Activated CD4-positive, alpha-beta memory T cell treated with anti-CD3 and anti-CD28 coated beads for 36 hours (primary cell): ENCODE data around the gene DHDH. TPM values are rescaled to one million over a fixed set of nuclear protein-coding genes. Genes with fewer than 3 reads are reported as not detected.
"Not testable (repeated sequence)": the region's sequence is repeated elsewhere in the genome, so short reads cannot be mapped to it uniquely, and the experiment has no call there.

Source experiments
- CTCF ChIA-PET: fragments of 350-600 bp; sonication (Branson Sonifier 250); formaldehyde crosslinking; loops from one replicate; lab custom pipeline; 2021; ENCODE audit warnings: antibody characterized with exemption, inconsistent platforms; lab: Charles Lee
- POLR2A ChIA-PET: fragments of 350-600 bp; sonication (Branson Sonifier 250); formaldehyde crosslinking; loops from one replicate; lab custom pipeline; 2021; ENCODE audit warnings: antibody characterized with exemption; lab: Charles Lee
- DNase-seq: peaks from one replicate; pipeline ENCODE4 v3.0.0-alpha.2; 2020
- H3K27ac Mint-ChIP-seq: one replicate; pipeline ENCODE4 v1.8.0; 2021; ENCODE audit warnings: mixed read lengths
- H3K27me3 Mint-ChIP-seq: one replicate; pipeline ENCODE4 v1.8.0; 2021; ENCODE audit warnings: mixed read lengths
- H3K36me3 Mint-ChIP-seq: one replicate; pipeline ENCODE4 v1.8.0; 2021; ENCODE audit warnings: mixed read lengths
- H3K4me1 Mint-ChIP-seq: one replicate; pipeline ENCODE4 v1.8.0; 2021; ENCODE audit warnings: low read depth, mixed read lengths
- H3K4me3 Mint-ChIP-seq: one replicate; pipeline ENCODE4 v1.8.0; 2021; ENCODE audit warnings: mild to moderate bottlenecking, mixed read lengths
- H3K9me3 Mint-ChIP-seq: one replicate; pipeline ENCODE4 v1.8.0; 2021; ENCODE audit warnings: mixed read lengths
- intact Hi-C: fragments of 100-400 bp; cut with micrococcal nuclease; formaldehyde crosslinking; loops from one replicate; pipeline ENCODE4 v1.15.1; 2023
- total RNA-seq, 2 experiments: library from RNA; stranded (reverse); gene quantifications; one replicate each; pipeline ENCODE4 v1.2.3, GENCODE V29; 2021

DHDH gene
- total RNA-seq, result 1 to 10 TPM; 2.0 to 2.8 TPM

DNA sequence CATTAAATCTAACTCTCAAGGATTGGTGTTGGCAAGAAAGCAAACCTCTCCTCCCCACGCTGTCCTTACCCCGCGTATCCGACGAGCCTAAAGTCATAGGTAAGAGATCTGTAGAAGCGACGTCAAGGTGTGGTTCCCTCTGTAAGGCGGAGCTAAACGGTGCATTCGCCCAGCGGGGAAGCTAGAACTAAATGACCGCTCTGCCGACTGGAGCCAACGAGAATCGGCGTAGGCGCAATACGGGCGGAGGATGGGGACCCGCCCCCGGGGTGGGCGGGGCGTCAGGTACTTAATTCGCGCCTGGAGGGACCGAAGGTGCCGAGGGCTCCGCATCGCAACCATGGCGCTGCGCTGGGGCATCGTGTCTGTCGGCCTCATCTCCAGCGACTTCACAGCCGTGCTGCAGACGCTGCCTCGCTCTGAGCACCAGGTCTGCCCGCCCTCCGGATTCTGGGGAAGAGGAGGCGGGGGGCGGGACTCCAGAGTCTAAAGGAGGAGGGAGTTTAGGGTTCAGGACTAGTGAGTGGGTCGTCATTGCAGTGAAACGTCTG is at the start of gene DHDH:
DHDH (plus strand) TSS at position 318 of the 551 bp plus-strand sequence; CDS start at position 341, 23 bp downstream.
- ChIA-PET CTCF (interaction anchor here (1.0 to 2.1 kb wide), 3 partner anchors 37 to 146 kb away, joined by 3 to 11 read pairs (median 3); no protein-coding TSS in a partner anchor), POLR2A (interaction anchor here (1.0 to 1.1 kb wide), 2 partner anchors 31 to 60 kb away, joined by 3 read pairs; partner anchors contain the start of genes GYS1 and RUVBL2)
- Mint-ChIP-seq H3K27me3 (no peaks in the 10 kb centered on the region), H3K9me3 (no peaks in the 10 kb centered on the region), H3K36me3 (no peaks in the 10 kb centered on the region), H3K4me3 (peak within 1 kb of the TSS; percentile 78), H3K27ac (peak within 1 kb of the TSS; percentile 69), H3K4me1 (peaks cover 10% of the 10 kb centered on the region)
- peak; percentile 89 for DNase-seq
- intact Hi-C loops, result loop anchor here (1.0 to 2.0 kb wide), 2 partner anchors 33 to 37 kb away; partner anchors contain the start of gene NUCB1

DNA sequence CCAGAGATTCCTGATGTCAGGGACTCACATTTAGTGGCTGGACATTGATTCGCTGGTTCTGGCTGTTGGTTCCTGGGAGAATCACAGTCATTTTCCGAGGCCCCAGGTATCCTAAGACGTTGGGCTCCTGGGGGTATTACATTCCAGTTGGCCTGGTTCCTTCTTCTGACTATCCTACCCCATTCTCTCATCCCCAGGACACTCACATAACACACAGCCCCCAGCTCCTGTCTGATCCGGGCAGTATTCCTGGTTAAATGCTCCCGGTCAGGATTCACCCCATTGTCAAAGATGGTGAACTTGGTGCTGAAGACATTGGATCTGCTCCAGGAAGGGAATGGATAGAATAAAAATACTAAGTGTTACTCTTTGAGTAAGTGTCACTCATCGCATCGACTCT is 49.8 kb upstream of the DHDH start:
- peaks cover 1% of the 10 kb centered on the region for H3K4me1 Mint-ChIP-seq
- peaks cover under 1% of the 10 kb centered on the region for H3K36me3 Mint-ChIP-seq
- no peak overlapping the region for H3K4me3 Mint-ChIP-seq
- intact Hi-C loops, result no loop called here
- POLR2A ChIA-PET, result no interaction called here
- no peaks in the 10 kb centered on the region for H3K9me3 Mint-ChIP-seq
- no peaks in the 10 kb centered on the region for H3K27me3 Mint-ChIP-seq
- CTCF ChIA-PET, result no interaction called here
- no peak overlapping the region for H3K27ac Mint-ChIP-seq
- no peak for DNase-seq

GRCh38 chr19:48887861-48888612 is 45.5 kb upstream of the DHDH start:
- no peaks in the 10 kb centered on the region for H3K4me1 Mint-ChIP-seq
- POLR2A ChIA-PET, result no interaction called here
- intact Hi-C loops, result no loop called here
- H3K9me3 Mint-ChIP-seq, result no peaks in the 10 kb centered on the region
- CTCF ChIA-PET, result no interaction called here
- peaks cover 3% of the 10 kb centered on the region for H3K27me3 Mint-ChIP-seq
- H3K4me3 Mint-ChIP-seq, result no peak overlapping the region
- DNase-seq, result no peak
- no peak overlapping the region for H3K27ac Mint-ChIP-seq
- H3K36me3 Mint-ChIP-seq, result no peaks in the 10 kb centered on the region

DNA sequence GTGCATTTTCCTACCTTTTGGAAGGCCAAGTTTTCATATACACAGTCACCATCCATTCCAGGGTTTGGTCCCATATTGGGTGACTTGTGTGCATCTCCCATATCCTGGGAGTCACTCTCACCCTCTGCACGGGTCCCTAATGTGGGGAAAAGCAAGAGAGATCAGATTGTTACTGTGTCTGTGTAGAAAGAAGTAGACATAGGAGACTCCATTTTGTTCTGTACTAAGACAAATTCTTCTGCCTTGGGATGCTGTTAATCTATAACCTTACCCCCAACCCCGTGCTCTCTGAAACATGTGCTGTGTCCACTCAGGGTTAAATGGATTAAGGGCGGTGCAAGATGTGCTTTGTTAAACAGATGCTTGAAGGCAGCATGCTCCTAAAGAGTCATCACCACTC is 44.0 kb upstream of the DHDH start:
- DNase-seq, H3K27me3 Mint-ChIP-seq, POLR2A ChIA-PET, H3K27ac Mint-ChIP-seq, intact Hi-C loops, H3K4me3 Mint-ChIP-seq, H3K36me3 Mint-ChIP-seq, CTCF ChIA-PET, H3K4me1 Mint-ChIP-seq, H3K9me3 Mint-ChIP-seq: not testable (repeated sequence)

- intact Hi-C loops, result no loop called here
- Mint-ChIP-seq H3K4me3 (no peak overlapping the region), H3K36me3 (no peaks in the 10 kb centered on the region), H3K9me3 (no peaks in the 10 kb centered on the region), H3K4me1 (no peaks in the 10 kb centered on the region), H3K27me3 (peaks cover 12% of the 10 kb centered on the region), H3K27ac (no peak overlapping the region)
- DNase-seq, result no peak
- POLR2A ChIA-PET, result no interaction called here
- CTCF ChIA-PET, result no interaction called here
These were observed 42.9 kb upstream of the DHDH start for GRCh38 chr19:48890551-48890950.

- no peak overlapping the region for H3K27ac Mint-ChIP-seq
- H3K27me3 Mint-ChIP-seq, result peaks cover 14% of the 10 kb centered on the region
- ChIA-PET POLR2A (no interaction called here), CTCF (interaction anchor here (0.6 kb wide), 1 partner anchor 55 kb away, joined by 3 read pairs; no protein-coding TSS in a partner anchor)
- no peak for DNase-seq
- intact Hi-C loops, result no loop called here
- peaks cover 2% of the 10 kb centered on the region for H3K36me3 Mint-ChIP-seq
- no peak overlapping the region for H3K4me3 Mint-ChIP-seq
- no peaks in the 10 kb centered on the region for H3K9me3 Mint-ChIP-seq
- peaks cover 12% of the 10 kb centered on the region for H3K4me1 Mint-ChIP-seq
These were observed 38.3 kb upstream of the DHDH start for GRCh38 chr19:48895226-48895625.

- no peaks in the 10 kb centered on the region for H3K9me3 Mint-ChIP-seq
- peaks cover 14% of the 10 kb centered on the region for H3K27me3 Mint-ChIP-seq
- peak; percentile 59 for DNase-seq
- H3K27ac Mint-ChIP-seq, result no peak overlapping the region
- CTCF ChIA-PET, result no interaction called here
- H3K4me1 Mint-ChIP-seq, result peaks cover 16% of the 10 kb centered on the region
- POLR2A ChIA-PET, result interaction anchor here (0.6 to 1.3 kb wide), 2 partner anchors 68 to 71 kb away, joined by 3 read pairs; no protein-coding TSS in a partner anchor
- peaks cover 8% of the 10 kb centered on the region for H3K36me3 Mint-ChIP-seq
- intact Hi-C loops, result no loop called here
- H3K4me3 Mint-ChIP-seq, result peak overlapping the region; percentile 45
These were observed 37.2 kb upstream of the DHDH start for GRCh38 chr19:48896191-48896720.

DNA sequence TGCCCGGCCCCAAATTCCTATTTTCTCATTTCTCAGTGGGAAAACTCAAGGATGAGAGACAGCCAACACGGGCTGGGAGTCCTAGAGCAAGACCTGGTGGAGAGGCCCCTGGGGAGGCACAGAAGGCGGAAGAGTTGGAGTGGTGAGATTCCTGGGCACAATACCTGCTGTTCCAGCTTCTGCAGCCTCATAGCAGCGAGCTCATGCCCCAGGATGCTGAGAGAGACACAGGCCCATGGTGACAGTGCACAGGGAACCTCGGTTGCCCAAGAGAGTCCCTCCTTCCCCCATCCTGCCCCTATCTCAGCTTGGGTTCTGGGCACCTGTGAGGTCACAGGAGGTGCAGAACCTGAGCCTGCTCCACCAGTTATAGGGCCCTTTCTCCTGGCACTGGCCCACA is 36.3 kb upstream of the DHDH start:
- Mint-ChIP-seq H3K27ac (no peak overlapping the region), H3K36me3 (peaks cover 11% of the 10 kb centered on the region), H3K4me3 (no peak overlapping the region), H3K27me3 (peaks cover 11% of the 10 kb centered on the region), H3K4me1 (peaks cover 24% of the 10 kb centered on the region), H3K9me3 (no peaks in the 10 kb centered on the region)
- intact Hi-C loops, result no loop called here
- ChIA-PET POLR2A (interaction anchor here (1.3 kb wide), 1 partner anchor 67 kb away, joined by 3 read pairs; no protein-coding TSS in a partner anchor), CTCF (no interaction called here)
- no peak for DNase-seq

DNA sequence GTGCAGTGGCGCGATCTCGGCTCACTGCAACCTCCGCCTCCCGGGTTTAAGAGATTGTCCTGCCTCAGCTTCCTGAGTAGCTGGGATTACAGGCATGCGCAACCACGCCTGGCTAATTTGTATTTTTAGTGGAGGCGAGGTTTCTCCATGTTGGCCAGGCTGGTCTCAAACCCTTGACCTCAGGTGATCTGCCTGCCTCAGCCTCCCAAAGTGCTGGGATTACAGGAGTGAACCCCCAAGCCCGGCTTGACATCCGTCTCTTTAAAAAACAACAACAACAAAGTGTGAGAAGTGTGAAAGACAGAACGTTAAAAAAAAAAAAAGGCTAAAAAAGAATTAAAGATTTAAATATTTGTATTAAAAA is 34.1 kb upstream of the DHDH start:
- H3K36me3 Mint-ChIP-seq, result peaks cover 19% of the 10 kb centered on the region
- POLR2A ChIA-PET, result interaction anchor here (0.6 to 4.7 kb wide), 5 partner anchors 13 to 94 kb away, joined by 3 to 29 read pairs (median 5); partner anchors contain the start of genes FTL, GYS1 and RUVBL2
- peaks cover 28% of the 10 kb centered on the region for H3K4me1 Mint-ChIP-seq
- H3K27me3 Mint-ChIP-seq, result peaks cover 11% of the 10 kb centered on the region
- CTCF ChIA-PET, result interaction anchor here (0.6 to 3.1 kb wide), 4 partner anchors 24 to 111 kb away, joined by 4 to 14 read pairs (median 6); partner anchors contain the start of genes BAX, GYS1 and RUVBL2
- DNase-seq, H3K9me3 Mint-ChIP-seq, intact Hi-C loops: not testable (repeated sequence)
- peak overlapping the region; percentile 97 for H3K27ac Mint-ChIP-seq
- peak overlapping the region; percentile 35 for H3K4me3 Mint-ChIP-seq

DNA sequence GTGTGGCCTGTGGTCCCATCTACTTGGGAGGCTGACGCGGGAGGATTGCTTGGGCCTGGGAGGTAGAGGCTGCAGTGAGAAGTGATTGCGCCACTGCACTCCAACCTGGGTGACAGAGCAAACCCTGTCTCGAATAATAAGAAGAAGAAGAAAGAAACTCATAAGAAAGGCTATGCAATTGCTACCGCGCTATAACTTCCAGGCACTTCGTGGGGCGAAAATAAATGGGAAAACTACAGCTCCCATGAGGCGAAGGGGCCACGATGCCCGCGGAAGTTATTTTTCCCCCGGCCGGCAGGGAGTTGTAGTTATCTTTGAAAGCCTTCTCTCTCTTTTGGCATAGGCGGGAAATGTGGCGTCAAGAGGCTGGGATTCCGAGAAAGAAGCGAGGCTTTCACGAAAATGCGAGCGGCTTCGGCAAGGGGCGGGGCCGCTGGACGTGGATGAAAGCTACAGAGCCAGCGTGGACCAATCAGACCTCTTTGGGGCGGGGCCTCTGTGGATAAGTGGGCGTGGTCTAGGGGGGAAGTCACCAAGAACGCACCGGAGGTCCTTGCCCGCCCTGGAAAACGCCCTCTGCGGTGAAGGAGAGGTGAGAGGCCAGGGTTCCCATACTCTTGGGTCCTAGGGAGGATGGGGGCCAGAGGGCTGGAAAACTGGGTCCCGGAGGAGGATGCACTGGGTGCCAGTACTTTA is 33.6 kb upstream of the DHDH start, which contains the start of gene NUCB1:
NUCB1 (plus strand) TSS at position 532 of the 696 bp plus-strand sequence. CDS start 485 bp downstream, outside the sequence.
- Mint-ChIP-seq H3K27me3 (peaks cover 7% of the 10 kb centered on the region), H3K4me3 (peak within 1 kb of the TSS; percentile 96), H3K36me3 (peaks cover 22% of the 10 kb centered on the region), H3K4me1 (peaks cover 28% of the 10 kb centered on the region), H3K27ac (peak within 1 kb of the TSS; percentile 97), H3K9me3 (no peaks in the 10 kb centered on the region)
- intact Hi-C loops, result loop anchor here (1.0 to 2.0 kb wide), 3 partner anchors 25 to 65 kb away; partner anchors contain the start of genes DHDH and FTL
- CTCF ChIA-PET, result interaction anchor here (0.6 to 3.1 kb wide), 7 partner anchors 25 to 867 kb away, joined by 3 to 14 read pairs (median 6); partner anchors contain the start of genes BAX, GYS1 and RUVBL2
- POLR2A ChIA-PET, result interaction anchor here (0.6 to 4.7 kb wide), 8 partner anchors 14 to 93 kb away, joined by 3 to 29 read pairs (median 5); partner anchors contain the start of genes FTL, GYS1, PPP1R15A and RUVBL2
- DNase-seq, result peak; percentile 100
